HG02852 (cell line): ENCODE measurements around the gene TNS3.

Experiments used
- ATAC-seq: cut with Tn5 transposase; IDR thresholded peaks from one replicate; pipeline ENCODE4 v1.9.1; 2021; ENCODE audit warnings: mild to moderate bottlenecking, moderate library complexity; ENCODE audit not compliant: unreplicated experiment

TNS3 gene

GRCh38 chr7:47336472-47337425, 245.2 kb downstream of the TNS3 start:
- ATAC-seq = no peak

- no peak for ATAC-seq
Measured at GRCh38 chr7:47335557-47336471, 246.1 kb downstream of the TNS3 start.

GRCh38 chr7:47335071-47335470, 246.8 kb downstream of the TNS3 start:
- no peak for ATAC-seq

GRCh38 chr7:47333959-47334358, 248.0 kb downstream of the TNS3 start:
- ATAC-seq = no peak

GRCh38 chr7:47333554-47333887, 248.4 kb downstream of the TNS3 start:
- ATAC-seq = no peak

GRCh38 chr7:47332681-47333553, 249.0 kb downstream of the TNS3 start:
- no peak for ATAC-seq

- no peak for ATAC-seq
Measured at GRCh38 chr7:47332213-47332612, 249.7 kb downstream of the TNS3 start.

GRCh38 chr7:47331179-47331565, 250.7 kb downstream of the TNS3 start:
- ATAC-seq = no peak

- ATAC-seq = no peak
Measured at GRCh38 chr7:47330561-47331178, 251.2 kb downstream of the TNS3 start.

GRCh38 chr7:47330026-47330425, 251.9 kb downstream of the TNS3 start:
- no peak for ATAC-seq

- ATAC-seq = no peak
Measured at GRCh38 chr7:47329320-47329926, 252.5 kb downstream of the TNS3 start.

GRCh38 chr7:47328392-47329319, 253.3 kb downstream of the TNS3 start:
- no peak for ATAC-seq

- ATAC-seq = no peak
Measured at GRCh38 chr7:47327698-47328391, 254.1 kb downstream of the TNS3 start.

GRCh38 chr7:47327346-47327697, 254.6 kb downstream of the TNS3 start:
- ATAC-seq = no peak

- ATAC-seq = no peak
Measured at GRCh38 chr7:47326808-47327207, 255.1 kb downstream of the TNS3 start.

GRCh38 chr7:47326220-47326619, 255.7 kb downstream of the TNS3 start:
- ATAC-seq = no peak

GRCh38 chr7:47325337-47325736, 256.6 kb downstream of the TNS3 start:
- no peak for ATAC-seq

- ATAC-seq = no peak
Measured at GRCh38 chr7:47323904-47324303, 258.0 kb downstream of the TNS3 start.
